Transverse colon (tissue), 4 donors: ENCODE results near the gene IGF1. TPM values are rescaled to one million over a fixed set of nuclear protein-coding genes. Genes with fewer than 3 reads are reported as not detected.

ENCODE experiments used
- DNase-seq: peaks from one replicate; pipeline ENCODE4 v3.0.0-alpha.2; 2019
- H3K27ac ChIP-seq, 4 donors: fragments of 200-600 bp; sonication (generic); 2 replicates each; pipeline ENCODE4 v1.5.1; 2016 to 2018; ENCODE audit warnings: inconsistent platforms in 4 of 4
- H3K27me3 ChIP-seq: fragments of 200-600 bp; sonication (generic); 2 replicates; pipeline ENCODE4 v1.5.1; 2017; ENCODE audit warnings: inconsistent platforms
- H3K36me3 ChIP-seq, 4 donors: fragments of 200-600 bp; sonication (generic); 2 replicates each; pipeline ENCODE4 v1.5.1; 2017 to 2019; ENCODE audit warnings: inconsistent platforms in 4 of 4
- H3K4me1 ChIP-seq, 4 donors: fragments of 200-600 bp; sonication (generic); 2 replicates each; pipeline ENCODE4 v1.5.1; 2017 to 2020; ENCODE audit warnings: inconsistent platforms in 4 of 4
- H3K4me3 ChIP-seq, 4 donors: fragments of 200-600 bp; sonication (generic); 1 replicate in 1 of 4; 2 replicates in 3 of 4; pipeline versions ENCODE4 v1.5.1 to v1.6.1; 2017 to 2019; ENCODE audit warnings: inconsistent platforms in 4 of 4
- H3K9me3 ChIP-seq, 2 donors: fragments of 200-600 bp; sonication (generic); 2 replicates each; pipeline ENCODE4 v1.5.1; 2017 to 2019; ENCODE audit warnings: inconsistent platforms in 2 of 2
- CTCF ChIP-seq, 5 experiments: fragments of 200-600 bp in 3 of 5; fragments of 450-650 bp in 2 of 5; sonication (generic) in 3 of 5; IDR thresholded peaks; 1 replicate in 2 of 5; 2 replicates in 3 of 5; pipeline ENCODE4 v1.5.1; 2016 to 2017; ENCODE audit warnings: antibody characterized with exemption in 5 of 5, inconsistent platforms in 3 of 5, mild to moderate bottlenecking in 2 of 5, moderate library complexity in 1 of 5
- EP300 ChIP-seq: sonication (generic); formaldehyde crosslinking; IDR thresholded peaks from one replicate; pipeline ENCODE4 v1.6.1; 2017; ENCODE audit warnings: antibody characterized with exemption, low read depth
- POLR2A ChIP-seq: fragments of 450-650 bp; IDR thresholded peaks from one replicate; pipeline ENCODE4 v1.6.1; 2016; ENCODE audit warnings: antibody characterized with exemption, mild to moderate bottlenecking, moderate library complexity
- POLR2AphosphoS5 ChIP-seq, 3 donors: sonication (generic); formaldehyde crosslinking; IDR thresholded peaks; one replicate each; pipeline ENCODE4 v1.6.1; 2016; ENCODE audit warnings: antibody characterized with exemption in 3 of 3
- WGBS, 2 donors: methylation state at CpG; one replicate each; pipeline ENCODE4 v1.1.5; 2018; ENCODE audit warnings: low coverage in 1 of 2; 5-methylcytosine and 5-hydroxymethylcytosine counted together
- in situ Hi-C, 4 donors: fragments of 200-750 bp; cut with MboI; loops; one replicate each; pipeline versions ENCODE4 v1.15.0 to v1.15.1; 2017; ENCODE audit warnings: low sequenced_read_pairs in 3 of 4, low pct_ligation_motif_present in 1 of 4, low pct_unique_long_range_greater_than_20kb in 1 of 4
- intact Hi-C: fragments of 100-400 bp; cut with DNase I; formaldehyde crosslinking; loops from one replicate; pipeline ENCODE4 v1.15.1; 2023; ENCODE audit warnings: low total_unique reads
- total RNA-seq, 4 donors: library from RNA; depleted of rRNA; stranded (reverse); fragments of >200 nt; gene quantifications; one replicate each; pipeline ENCODE4 v1.1.0, GENCODE V29; 2016

IGF1 gene
- total RNA-seq, 4 donors from 2014 or later, result 2.2 to 15.5 (median 5.4) TPM

- Histone ChIP-seq H3K9me3 (no peaks in the 10 kb centered on the region), H3K4me1 (peaks cover 0 to 5% (median 0%) of the 10 kb centered on the region in 4 donors), H3K27me3 (no peaks in the 10 kb centered on the region), H3K4me3 (no peak overlapping the region), H3K27ac (no peak overlapping the region), H3K36me3 (no peaks in the 10 kb centered on the region)
- DNase-seq, result no peak
- WGBS, 2 donors, result 85 to 100% methylated on average over 1 of the region's 1 CpG
- in situ Hi-C loops (no loop called here), intact Hi-C loops (no loop called here)
- no peak for TF ChIP-seq POLR2A
- no peak for TF ChIP-seq POLR2AphosphoS5 (IDR thresholded peaks at IDR 0.05)
- no peak for TF ChIP-seq EP300
- TF ChIP-seq CTCF (IDR thresholded peaks at IDR 0.05), result no peak
These were observed 7.9 kb downstream of the IGF1 start for GRCh38 chr12:102472496-102472895.

DNA sequence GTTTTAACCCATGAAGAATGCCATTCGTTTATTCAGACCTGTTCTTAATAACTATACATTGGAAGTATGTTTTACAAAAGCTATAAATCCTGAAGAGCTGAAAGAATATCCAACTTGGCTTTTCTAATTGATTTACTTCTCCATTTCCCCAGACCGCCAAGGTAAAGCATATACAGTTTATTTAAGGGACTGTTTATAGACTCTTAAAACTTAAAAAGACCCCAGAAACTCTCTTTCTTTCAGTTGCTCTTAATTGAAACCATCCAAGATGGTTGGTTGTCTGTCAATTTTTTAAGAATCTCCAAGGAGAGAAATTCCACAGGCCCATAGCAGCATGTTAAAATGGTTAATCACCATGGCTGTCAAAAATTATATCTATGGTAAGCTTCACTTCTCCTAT is 8.8 kb downstream of the IGF1 start:
- Histone ChIP-seq H3K4me3 (no peak overlapping the region), H3K9me3 (no peaks in the 10 kb centered on the region), H3K27ac (no peak overlapping the region), H3K36me3 (no peaks in the 10 kb centered on the region), H3K27me3 (no peaks in the 10 kb centered on the region), H3K4me1 (peaks cover 0 to 5% (median 0%) of the 10 kb centered on the region in 4 donors)
- intact Hi-C loops, result no loop called here
- DNase-seq, result no peak
- 55 to 65% methylated on average over 2 of the region's 2 CpGs for WGBS, 2 donors
- TF ChIP-seq EP300, result no peak
- in situ Hi-C loops, result no loop called here

- 40 to 61% methylated on average over 1 to 3 of the region's 3 CpGs for WGBS, 2 donors
These were observed 9.4 kb downstream of the IGF1 start for GRCh38 chr12:102470945-102471344.

DNA sequence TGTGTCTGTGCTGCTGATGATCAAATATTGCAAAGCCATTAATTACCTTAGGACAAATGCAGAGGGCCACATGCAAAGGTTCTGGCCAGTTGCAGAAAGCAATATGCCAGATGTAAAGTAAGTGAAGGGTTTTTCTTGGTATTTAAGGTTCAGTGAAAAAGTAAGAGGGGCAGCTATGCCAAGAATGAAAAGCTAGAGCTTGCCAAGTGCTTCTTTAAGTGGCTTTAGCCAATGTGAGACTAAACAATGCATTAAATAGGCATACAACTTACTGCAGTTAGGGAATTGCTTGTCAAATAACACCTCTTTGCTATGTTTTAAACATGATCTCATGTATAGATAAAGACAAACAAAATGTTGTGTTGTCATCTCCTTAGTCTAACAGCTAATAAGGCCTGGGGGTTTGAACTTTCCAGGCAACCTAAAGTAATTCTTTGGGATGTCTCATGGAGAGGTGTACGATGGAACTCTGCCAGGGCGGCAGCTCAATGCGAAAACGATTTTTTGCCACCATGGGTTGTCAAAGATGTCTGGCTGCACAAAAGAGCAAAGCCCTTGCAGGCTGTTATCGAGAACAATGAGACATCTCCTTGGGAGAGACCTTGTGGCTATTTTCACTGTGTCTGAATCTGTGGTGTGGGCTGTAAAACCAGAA is 12.0 kb downstream of the IGF1 start:
- H3K36me3 ChIP-seq, result no peaks in the 10 kb centered on the region
- WGBS, 2 donors, result 75 to 77% methylated on average over 4 to 5 of the region's 5 CpGs
- no peak overlapping the region for H3K27ac ChIP-seq
- no peaks in the 10 kb centered on the region for H3K27me3 ChIP-seq
- H3K4me3 ChIP-seq, result no peak overlapping the region
- intact Hi-C loops, result no loop called here
- no peaks in the 10 kb centered on the region for H3K4me1 ChIP-seq
- in situ Hi-C loops, result no loop called here
- DNase-seq, result no peak
- TF ChIP-seq EP300 (no peak), POLR2A (no peak), CTCF (IDR thresholded peaks at IDR 0.05) (no peak), POLR2AphosphoS5 (IDR thresholded peaks at IDR 0.05) (no peak)
- H3K9me3 ChIP-seq, result no peaks in the 10 kb centered on the region

More at GRCh38 chr12:102470945-102471344, 9.4 kb downstream of the IGF1 start:
- H3K4me3 ChIP-seq, result no peak overlapping the region
- no peak overlapping the region for H3K27ac ChIP-seq
- no peaks in the 10 kb centered on the region for H3K27me3 ChIP-seq
- no peaks in the 10 kb centered on the region for H3K36me3 ChIP-seq
- no peak for DNase-seq
- TF ChIP-seq POLR2AphosphoS5 (IDR thresholded peaks at IDR 0.05) (no peak), POLR2A (no peak), CTCF (IDR thresholded peaks at IDR 0.05) (no peak), EP300 (no peak)
- H3K4me1 ChIP-seq, result peaks cover 0 to 5% (median 0%) of the 10 kb centered on the region in 4 donors
- intact Hi-C loops (no loop called here), in situ Hi-C loops (no loop called here)
- H3K9me3 ChIP-seq, result no peaks in the 10 kb centered on the region
